HepG2 (cell line): Measurements from ENCODE around the gene FAM241B.

Experiments used
- CREB1 ChIP-seq, 2 experiments: fragments of 450-650 bp in 1 of 2; IDR thresholded peaks; 2 replicates each; pipeline ENCODE4 v1.6.1; 2016 to 2017; ENCODE audit warnings: control low read depth in 1 of 2, mild to moderate bottlenecking in 1 of 2, missing compliant biosample characterization in 1 of 2, missing genetic modification characterization in 1 of 2
- DPF2 ChIP-seq: sonication (generic); formaldehyde crosslinking; IDR thresholded peaks from 2 replicates; pipeline ENCODE4 v1.4.0; 2020; ENCODE audit warnings: mild to moderate bottlenecking, low read depth, missing genetic modification reagents, borderline replicate concordance
- KDM2A ChIP-seq: sonication (generic); formaldehyde crosslinking; IDR thresholded peaks from 2 replicates; pipeline ENCODE4 v1.4.0; 2020; ENCODE audit warnings: low read depth, missing genetic modification reagents, borderline replicate concordance
- MXD1 ChIP-seq: sonication (generic); formaldehyde crosslinking; IDR thresholded peaks from 2 replicates; pipeline ENCODE4 v1.4.0; 2020; ENCODE audit warnings: mild to moderate bottlenecking, missing genetic modification reagents
- PBX3 ChIP-seq: sonication (generic); formaldehyde crosslinking; IDR thresholded peaks from 2 replicates; pipeline ENCODE4 v1.8.1; 2023; ENCODE audit warnings: missing genetic modification reagents, inconsistent platforms, borderline replicate concordance
- POLR2AphosphoS5 ChIP-seq: IDR thresholded peaks from 2 replicates; pipeline ENCODE4 v1.6.1; 2012; ENCODE audit warnings: low read depth, low read length
- ZNF10 ChIP-seq: sonication (generic); formaldehyde crosslinking; IDR thresholded peaks from 2 replicates; pipeline ENCODE4 v1.4.0; 2020; ENCODE audit warnings: mild to moderate bottlenecking, low read depth, missing genetic modification reagents, borderline replicate concordance
- ZNF720 ChIP-seq: sonication (generic); formaldehyde crosslinking; IDR thresholded peaks from 2 replicates; pipeline ENCODE4 v1.4.0; 2020; ENCODE audit warnings: missing genetic modification reagents
- TF ChIP-seq, protein P1 (sequence below): sonication (generic); formaldehyde crosslinking; IDR thresholded peaks from 2 replicates; pipeline ENCODE4 v1.5.0; 2020; ENCODE audit warnings: mild to moderate bottlenecking, missing genetic modification reagents, moderate library complexity

DNA sequence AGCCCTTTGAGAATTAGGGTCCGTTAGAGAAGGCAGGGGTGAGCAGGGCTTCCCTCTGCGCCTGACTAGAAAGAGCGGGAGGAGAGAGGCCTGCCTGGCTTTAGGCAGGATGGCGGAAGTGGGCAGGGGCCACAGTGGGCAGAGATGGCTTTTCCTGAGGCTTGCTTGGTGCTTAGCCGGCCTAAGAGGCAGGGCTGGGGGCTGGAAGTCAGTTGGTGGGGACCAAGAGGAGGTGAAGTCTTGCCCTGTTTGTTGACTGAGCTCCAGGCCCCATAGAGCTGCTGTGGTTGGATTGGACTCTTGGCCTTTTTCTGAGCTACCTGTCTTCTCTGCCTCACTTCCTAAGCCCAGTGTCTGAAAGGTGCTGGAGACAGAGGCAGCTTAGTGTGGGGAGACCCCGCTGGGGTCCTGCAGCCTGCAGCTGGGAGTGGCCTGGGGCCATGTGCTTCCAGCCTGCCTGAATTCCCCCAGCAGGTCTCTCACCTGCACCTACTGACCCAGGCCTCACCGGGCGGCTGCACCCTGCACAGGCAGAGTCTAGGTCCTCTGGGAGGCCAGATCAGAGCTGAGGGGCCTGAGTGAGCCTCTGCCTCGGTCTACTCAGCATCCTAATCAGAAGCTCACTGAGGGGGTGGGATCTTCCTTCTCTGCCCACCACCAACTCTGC, 4.8 kb downstream of the FAM241B start:
- TF ChIP-seq POLR2AphosphoS5 (no peak), PBX3 (CRISPR knock-in tag) (no peak), DPF2 (CRISPR knock-in tag) (no peak), KDM2A (CRISPR knock-in tag) (no peak), ZNF10 (CRISPR knock-in tag) (no peak), CREB1 (IDR thresholded peaks at IDR 0.05) (no peak), CREB1 (CRISPR knock-in tag; IDR thresholded peaks at IDR 0.05) (no peak), MXD1 (no peak), ZNF720 (CRISPR knock-in tag) (no peak)
- TF ChIP-seq, protein P1, sequence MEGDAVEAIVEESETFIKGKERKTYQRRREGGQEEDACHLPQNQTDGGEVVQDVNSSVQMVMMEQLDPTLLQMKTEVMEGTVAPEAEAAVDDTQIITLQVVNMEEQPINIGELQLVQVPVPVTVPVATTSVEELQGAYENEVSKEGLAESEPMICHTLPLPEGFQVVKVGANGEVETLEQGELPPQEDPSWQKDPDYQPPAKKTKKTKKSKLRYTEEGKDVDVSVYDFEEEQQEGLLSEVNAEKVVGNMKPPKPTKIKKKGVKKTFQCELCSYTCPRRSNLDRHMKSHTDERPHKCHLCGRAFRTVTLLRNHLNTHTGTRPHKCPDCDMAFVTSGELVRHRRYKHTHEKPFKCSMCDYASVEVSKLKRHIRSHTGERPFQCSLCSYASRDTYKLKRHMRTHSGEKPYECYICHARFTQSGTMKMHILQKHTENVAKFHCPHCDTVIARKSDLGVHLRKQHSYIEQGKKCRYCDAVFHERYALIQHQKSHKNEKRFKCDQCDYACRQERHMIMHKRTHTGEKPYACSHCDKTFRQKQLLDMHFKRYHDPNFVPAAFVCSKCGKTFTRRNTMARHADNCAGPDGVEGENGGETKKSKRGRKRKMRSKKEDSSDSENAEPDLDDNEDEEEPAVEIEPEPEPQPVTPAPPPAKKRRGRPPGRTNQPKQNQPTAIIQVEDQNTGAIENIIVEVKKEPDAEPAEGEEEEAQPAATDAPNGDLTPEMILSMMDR, result no peak
